22Rv1 (cell line): ENCODE data around the gene DSC3.

Experiments
- H3K27ac ChIP-seq: fragments of 450-650 bp; 2 replicates; pipeline ENCODE4 v1.5.1; 2017
- CTCF ChIP-seq: fragments of 450-650 bp; IDR thresholded peaks from 2 replicates; pipeline ENCODE4 v1.5.1; 2017; ENCODE audit warnings: mild to moderate bottlenecking
- ZFX ChIP-seq: fragments of 450-650 bp; IDR thresholded peaks from 2 replicates; pipeline ENCODE4 v1.6.1; 2017; ENCODE audit warnings: antibody characterized with exemption, borderline replicate concordance

The DSC3 gene

GRCh38 chr18:30954262-30954661 is 88.3 kb downstream of the DSC3 start:
- H3K27ac ChIP-seq, result no peak overlapping the region
- TF ChIP-seq CTCF (no peak), ZFX (no peak)

- no peak for TF ChIP-seq ZFX
- no peak for TF ChIP-seq CTCF
- no peak overlapping the region for H3K27ac ChIP-seq
These were observed 96.8 kb downstream of the DSC3 start for GRCh38 chr18:30945761-30946160.

GRCh38 chr18:30944773-30945417 is 97.6 kb downstream of the DSC3 start:
- TF ChIP-seq ZFX, result no peak
- no peak for TF ChIP-seq CTCF
- no peak overlapping the region for H3K27ac ChIP-seq

GRCh38 chr18:30940952-30941539 is 101.5 kb downstream of the DSC3 start:
- TF ChIP-seq CTCF (no peak), ZFX (no peak)

More at GRCh38 chr18:30940952-30941539, 101.5 kb downstream of the DSC3 start:
- H3K27ac ChIP-seq, result no peak overlapping the region
